Lower leg skin (tissue), 4 donors: ENCODE measurements around the gene AKR7A2. TPM values are rescaled to one million over a fixed set of nuclear protein-coding genes. Genes with fewer than 3 reads are reported as not detected.
"Not testable (repeated sequence)": the region's sequence is repeated elsewhere in the genome, so short reads cannot be mapped to it uniquely, and the experiment has no call there.

Experiments
- DNase-seq, 2 donors: peaks; one replicate each; pipeline ENCODE4 v3.0.0-alpha.2; 2019; ENCODE audit warnings: low spot score in 2 of 2
- H3K4me3 ChIP-seq: fragments of 200-600 bp; sonication (generic); 2 replicates; pipeline ENCODE4 v1.5.1; 2017; ENCODE audit warnings: mild to moderate bottlenecking, low read depth; ENCODE audit not compliant: poor library complexity, severe bottlenecking
- CTCF ChIP-seq, 3 donors: fragments of 450-650 bp; IDR thresholded peaks; one replicate each; pipeline ENCODE4 v1.5.1; 2016; ENCODE audit warnings: antibody characterized with exemption in 3 of 3, mild to moderate bottlenecking in 3 of 3, moderate library complexity in 2 of 3
- POLR2A ChIP-seq, 2 donors: fragments of 450-650 bp; IDR thresholded peaks; one replicate each; pipeline ENCODE4 v1.6.1; 2016 to 2017; ENCODE audit warnings: antibody characterized with exemption in 2 of 2, mild to moderate bottlenecking in 1 of 2, moderate library complexity in 1 of 2
- WGBS, 2 donors: methylation state at CpG; one replicate each; pipeline ENCODE4 v1.1.5; 2018; 5-methylcytosine and 5-hydroxymethylcytosine counted together
- intact Hi-C: fragments of 100-400 bp; cut with DNase I; formaldehyde crosslinking; loops from one replicate; pipeline ENCODE4 v1.15.0; 2023; ENCODE audit warnings: low total_unique reads
- total RNA-seq, 4 donors: library from RNA; depleted of rRNA; stranded (reverse); fragments of >200 nt; gene quantifications; one replicate each; pipeline ENCODE4 v1.1.0, GENCODE V29; 2016

Gene AKR7A2
- total RNA-seq, 4 donors from 2014 or later: 84.1 to 132 (median 89.6) TPM

- DNase-seq: no peak
- WGBS, 2 donors: 78 to 80% methylated on average over 2 of the region's 2 CpGs
- H3K4me3 ChIP-seq: no peak overlapping the region
- no peak for TF ChIP-seq POLR2A (IDR thresholded peaks at IDR 0.05)
- TF ChIP-seq CTCF (IDR thresholded peaks at IDR 0.05): no peak
- intact Hi-C loops: no loop called here
These were observed 11.7 kb downstream of the AKR7A2 start for GRCh38 chr1:19300211-19300610.

GRCh38 chr1:19294638-19295037 lies 17.3 kb downstream of the AKR7A2 start:
- DNase-seq: no peak
- TF ChIP-seq POLR2A (IDR thresholded peaks at IDR 0.05): no peak
- no peak for TF ChIP-seq CTCF (IDR thresholded peaks at IDR 0.05)
- 96 to 97% methylated on average over 2 of the region's 2 CpGs for WGBS, 2 donors
- no peak overlapping the region for H3K4me3 ChIP-seq
- intact Hi-C loops: no loop called here

- no peak for TF ChIP-seq POLR2A (IDR thresholded peaks at IDR 0.05)
- TF ChIP-seq CTCF (IDR thresholded peaks at IDR 0.05): no peak
- intact Hi-C loops: no loop called here
- WGBS, 2 donors: 26 to 32% methylated on average over 2 of the region's 2 CpGs
- peak overlapping the region; percentile 32 for H3K4me3 ChIP-seq
- no peak for DNase-seq
These were observed 22.7 kb downstream of the AKR7A2 start for GRCh38 chr1:19289244-19289643.

GRCh38 chr1:19288324-19289241 lies 23.4 kb downstream of the AKR7A2 start, which contains the start of gene AKR7A3:
AKR7A3 (minus strand) TSS chr1:19288770; CDS start chr1:19288709, 61 bp downstream.
- intact Hi-C loops: not testable (repeated sequence)

DNA sequence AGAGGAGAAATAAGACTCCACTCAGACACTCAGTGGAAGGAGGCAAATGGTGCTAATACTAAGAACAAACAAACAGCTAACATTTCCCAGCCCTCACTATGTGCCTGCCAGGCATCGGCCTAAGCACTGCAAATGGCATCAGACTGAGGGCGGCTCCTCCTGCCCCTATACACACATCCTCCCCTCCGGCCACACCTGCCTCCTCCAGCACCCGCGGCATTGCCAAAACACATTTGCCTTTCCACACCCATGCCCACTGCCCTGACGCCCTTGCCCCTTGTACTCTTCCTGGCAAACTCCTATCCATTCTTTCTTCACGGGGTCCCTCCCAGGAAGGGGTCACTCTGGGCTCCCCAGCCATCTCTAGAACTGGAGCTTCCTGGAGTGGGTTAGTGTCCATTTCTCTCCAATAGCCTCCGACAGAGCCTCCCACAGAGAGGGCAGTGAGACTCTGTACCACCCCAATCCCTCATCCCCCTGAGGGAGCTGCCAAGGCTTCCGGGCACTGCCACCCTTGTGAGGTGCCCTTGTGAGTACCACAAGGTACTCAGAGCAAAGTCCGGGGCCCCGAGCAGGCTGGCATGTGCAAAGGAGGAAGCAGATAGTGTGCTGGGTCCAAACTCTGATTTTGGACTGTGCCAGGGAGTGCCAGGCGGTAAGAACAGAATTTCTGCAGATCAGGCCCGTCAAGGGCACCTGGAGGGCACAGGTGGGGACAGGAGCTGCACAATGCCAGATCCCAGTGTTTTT lies 24.3 kb downstream of the AKR7A2 start:
- no peak for TF ChIP-seq POLR2A (IDR thresholded peaks at IDR 0.05)
- TF ChIP-seq CTCF (IDR thresholded peaks at IDR 0.05): no peak
- H3K4me3 ChIP-seq: no peak overlapping the region
- 83 to 88% methylated on average over 13 of the region's 13 CpGs for WGBS, 2 donors
- DNase-seq: no peak
- intact Hi-C loops: no loop called here

More at GRCh38 chr1:19288324-19289241, 23.4 kb downstream of the AKR7A2 start, which contains the start of gene AKR7A3:
- H3K4me3 ChIP-seq: peak within 1 kb of the TSS; percentile 32
- 15 to 21% methylated on average over 34 to 54 of the region's 82 CpGs for WGBS, 2 donors
- peak; percentile 35 to 91 for DNase-seq

GRCh38 chr1:19285807-19286206 lies 26.1 kb downstream of the AKR7A2 start:
- intact Hi-C loops, DNase-seq, H3K4me3 ChIP-seq: not testable (repeated sequence)
- 89 to 92% methylated on average over 2 to 3 of the region's 3 CpGs for WGBS, 2 donors

- WGBS, 2 donors: 90 to 98% methylated on average over 3 of the region's 3 CpGs
- intact Hi-C loops, H3K4me3 ChIP-seq, DNase-seq: not testable (repeated sequence)
These were observed 26.6 kb downstream of the AKR7A2 start for GRCh38 chr1:19285366-19285765.
